CD14-positive monocyte (primary cell): Measurements from ENCODE around the gene GNLY. TPM values are rescaled to one million over a fixed set of nuclear protein-coding genes. Genes with fewer than 3 reads are reported as not detected.

ENCODE experiments used
- DNase-seq, 3 donors: peaks; one replicate each; pipeline ENCODE4 v3.0.0-alpha.2; 2011 to 2022
- H2AFZ ChIP-seq: 2 replicates; pipeline ENCODE4 v1.6.0; 2012; ENCODE audit warnings: mild to moderate bottlenecking, low read depth, low read length, inconsistent platforms; ENCODE audit not compliant: insufficient read depth, poor library complexity, severe bottlenecking
- H3K27ac ChIP-seq, 2 donors: 1 replicate in 1 of 2; 2 replicates in 1 of 2; pipeline ENCODE4 v1.5.1; 2012 to 2013; ENCODE audit warnings: low read length in 2 of 2, control low read depth in 1 of 2, inconsistent platforms in 1 of 2, low read depth in 1 of 2, mild to moderate bottlenecking in 1 of 2
- H3K27me3 ChIP-seq, 2 donors: one replicate each; pipeline versions ENCODE4 v1.6.0 to v1.6.1; 2011 to 2013; ENCODE audit warnings: low read length in 2 of 2; ENCODE audit not compliant: control insufficient read depth in 2 of 2, insufficient read depth in 2 of 2
- H3K36me3 ChIP-seq, 2 donors: replicated peaks in 1 of 2; 1 replicate in 1 of 2; 2 replicates in 1 of 2; pipeline versions ENCODE4 v1.5.1 to v1.6.1; 2012 to 2013; ENCODE audit warnings: low read length in 2 of 2, control low read depth in 1 of 2, inconsistent platforms in 1 of 2, mild to moderate bottlenecking in 1 of 2; ENCODE audit not compliant: insufficient read depth in 2 of 2, control insufficient read depth in 1 of 2
- H3K4me1 ChIP-seq, 2 donors: 1 replicate in 1 of 2; 2 replicates in 1 of 2; pipeline versions ENCODE4 v1.5.1 to v1.6.1; 2012 to 2013; ENCODE audit warnings: low read length in 2 of 2, control low read depth in 1 of 2, inconsistent platforms in 1 of 2, mild to moderate bottlenecking in 1 of 2, moderate library complexity in 1 of 2; ENCODE audit not compliant: insufficient read depth in 2 of 2, control insufficient read depth in 1 of 2
- H3K4me2 ChIP-seq: replicated peaks from 2 replicates; pipeline ENCODE3; 2012; ENCODE audit warnings: low read length, moderate library complexity, mild to moderate bottlenecking; ENCODE audit not compliant: poor library complexity, severe bottlenecking; ENCODE audit errors: extremely low read depth
- H3K4me3 ChIP-seq, 3 experiments: fragments of 200-600 bp in 1 of 3; sonication (generic) in 1 of 3; replicated peaks in 1 of 3; 1 replicate in 2 of 3; 2 replicates in 1 of 3; pipeline ENCODE4 v1.5.1; 2011 to 2013; ENCODE audit warnings: low read length in 3 of 3, mild to moderate bottlenecking in 3 of 3, control low read depth in 2 of 3, low read depth in 2 of 3, inconsistent platforms in 1 of 3, moderate library complexity in 1 of 3
- H3K79me2 ChIP-seq: 2 replicates; pipeline ENCODE4 v1.6.0; 2012; ENCODE audit warnings: mild to moderate bottlenecking, control low read depth, inconsistent platforms, low read length, moderate library complexity; ENCODE audit not compliant: insufficient read depth
- H3K9ac ChIP-seq: 2 replicates; pipeline ENCODE4 v1.6.0; 2017; ENCODE audit warnings: low read length, mild to moderate bottlenecking; ENCODE audit not compliant: insufficient read depth, poor library complexity, severe bottlenecking
- H3K9me3 ChIP-seq, 2 donors: replicated peaks in 1 of 2; 1 replicate in 1 of 2; 2 replicates in 1 of 2; pipeline versions ENCODE4 v1.5.1 to v1.6.1; 2012 to 2013; ENCODE audit warnings: low read length in 2 of 2, control low read depth in 1 of 2; ENCODE audit not compliant: control insufficient read depth in 1 of 2, insufficient read depth in 1 of 2
- H4K20me1 ChIP-seq: 2 replicates; pipeline ENCODE4 v1.6.0; 2012; ENCODE audit warnings: mild to moderate bottlenecking, low read length, control low read depth, moderate library complexity; ENCODE audit not compliant: insufficient read depth
- H3K27ac Mint-ChIP-seq, 7 donors: one replicate each; pipeline ENCODE4 v1.8.0; 2020; ENCODE audit warnings: mild to moderate bottlenecking in 7 of 7, mixed read lengths in 7 of 7, moderate library complexity in 6 of 7, inconsistent platforms in 2 of 7
- H3K27me3 Mint-ChIP-seq, 3 donors: one replicate each; pipeline ENCODE4 v1.8.0; 2021 to 2022; ENCODE audit warnings: low read depth in 3 of 3, mild to moderate bottlenecking in 3 of 3, mixed read lengths in 3 of 3, moderate library complexity in 3 of 3, inconsistent platforms in 1 of 3
- H3K36me3 Mint-ChIP-seq, 2 donors: one replicate each; pipeline ENCODE4 v1.8.0; 2020; ENCODE audit warnings: mixed read lengths in 2 of 2, inconsistent platforms in 1 of 2, mild to moderate bottlenecking in 1 of 2
- H3K4me1 Mint-ChIP-seq: one replicate; pipeline ENCODE4 v1.8.0; 2020; ENCODE audit warnings: mild to moderate bottlenecking, mixed read lengths
- H3K4me3 Mint-ChIP-seq, 2 donors: one replicate each; pipeline ENCODE4 v1.8.0; 2020; ENCODE audit warnings: mild to moderate bottlenecking in 2 of 2, mixed read lengths in 2 of 2, moderate library complexity in 1 of 2
- H3K9me3 Mint-ChIP-seq, 7 donors: one replicate each; pipeline ENCODE4 v1.8.0; 2020 to 2022; ENCODE audit warnings: mixed read lengths in 7 of 7, mild to moderate bottlenecking in 6 of 7, moderate library complexity in 6 of 7, inconsistent platforms in 2 of 7
- WGBS: methylation state at CpG from one replicate; pipeline ENCODE4 v1.1.5; 2013; ENCODE audit warnings: missing lambda C conversion rate; ENCODE audit not compliant: insufficient coverage; 5-methylcytosine and 5-hydroxymethylcytosine counted together
- intact Hi-C, 2 donors: fragments of 100-400 bp; cut with micrococcal nuclease; formaldehyde crosslinking; loops; one replicate each; pipeline versions ENCODE4 v1.15.0 to v1.15.1; 2023
- polyA plus RNA-seq, 3 donors: library from polyadenylated mRNA; depleted of rRNA in 1 of 3; unstranded in 2 of 3; stranded (reverse) in 1 of 3; fragments of 300-500 nt in 2 of 3; fragments of >200 nt in 1 of 3; fragmentation: Illumina TruSeq in 2 of 3; gene quantifications; 1 replicate in 2 of 3; 2 replicates in 1 of 3; pipeline ENCODE4 v1.2.3, GENCODE V29; 2012 to 2021
- TF ChIP-seq, protein P1 (sequence below): fragments of 200-600 bp; IDR thresholded peaks from one replicate; pipeline ENCODE4 v1.8.0; 2022; ENCODE audit warnings: antibody characterized with exemption, mild to moderate bottlenecking

GNLY gene
- polyA plus RNA-seq, 3 donors, result 4.6 to 13.2 (median 11.1) TPM

DNA sequence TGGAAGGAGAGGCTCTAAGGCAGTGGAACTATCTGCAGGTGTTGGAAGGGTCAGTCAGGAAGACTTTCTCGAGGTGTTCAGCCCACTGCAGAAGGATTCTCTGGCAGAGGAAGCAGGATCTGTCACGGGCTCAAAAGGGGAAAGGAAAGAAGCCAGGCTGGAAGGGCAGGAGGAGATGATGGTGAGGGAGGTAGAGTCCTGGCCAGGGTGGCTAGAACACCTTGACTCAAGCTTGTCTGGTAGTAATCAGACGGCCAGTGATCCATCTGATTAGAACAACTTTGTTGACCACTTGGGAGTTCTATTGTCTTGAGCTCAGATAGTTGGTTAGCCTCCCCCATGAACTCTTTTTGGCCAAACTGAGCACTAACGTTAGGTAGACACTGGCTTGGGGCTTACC is 49.9 kb downstream of the GNLY start:
- no peaks in the 10 kb centered on the region for H3K36me3 ChIP-seq
- no peaks in the 10 kb centered on the region for H3K36me3 Mint-ChIP-seq
- H3K4me1 Mint-ChIP-seq, result peaks cover 42% of the 10 kb centered on the region
- H4K20me1 ChIP-seq, result no peaks in the 10 kb centered on the region
- peaks cover 31% of the 10 kb centered on the region in 2 donors for H3K4me1 ChIP-seq
- TF ChIP-seq, protein P1, sequence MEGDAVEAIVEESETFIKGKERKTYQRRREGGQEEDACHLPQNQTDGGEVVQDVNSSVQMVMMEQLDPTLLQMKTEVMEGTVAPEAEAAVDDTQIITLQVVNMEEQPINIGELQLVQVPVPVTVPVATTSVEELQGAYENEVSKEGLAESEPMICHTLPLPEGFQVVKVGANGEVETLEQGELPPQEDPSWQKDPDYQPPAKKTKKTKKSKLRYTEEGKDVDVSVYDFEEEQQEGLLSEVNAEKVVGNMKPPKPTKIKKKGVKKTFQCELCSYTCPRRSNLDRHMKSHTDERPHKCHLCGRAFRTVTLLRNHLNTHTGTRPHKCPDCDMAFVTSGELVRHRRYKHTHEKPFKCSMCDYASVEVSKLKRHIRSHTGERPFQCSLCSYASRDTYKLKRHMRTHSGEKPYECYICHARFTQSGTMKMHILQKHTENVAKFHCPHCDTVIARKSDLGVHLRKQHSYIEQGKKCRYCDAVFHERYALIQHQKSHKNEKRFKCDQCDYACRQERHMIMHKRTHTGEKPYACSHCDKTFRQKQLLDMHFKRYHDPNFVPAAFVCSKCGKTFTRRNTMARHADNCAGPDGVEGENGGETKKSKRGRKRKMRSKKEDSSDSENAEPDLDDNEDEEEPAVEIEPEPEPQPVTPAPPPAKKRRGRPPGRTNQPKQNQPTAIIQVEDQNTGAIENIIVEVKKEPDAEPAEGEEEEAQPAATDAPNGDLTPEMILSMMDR, result no peak
- no peak overlapping the region for H3K27ac Mint-ChIP-seq
- intact Hi-C loops, result no loop called here
- peaks cover 0 to 3% (median 0%) of the 10 kb centered on the region in 7 donors for H3K9me3 Mint-ChIP-seq
- peak overlapping the region in 1 of 2 donors; percentile 40 for H3K4me3 Mint-ChIP-seq
- H3K79me2 ChIP-seq, result no peaks in the 10 kb centered on the region
- 76% methylated on average over 4 of the region's 4 CpGs for WGBS
- H3K4me2 ChIP-seq, result no peak overlapping the region
- H3K4me3 ChIP-seq, result no peak overlapping the region
- no peak overlapping the region for H3K27ac ChIP-seq
- no peak overlapping the region for H3K9ac ChIP-seq
- no peak overlapping the region for H2AFZ ChIP-seq
- DNase-seq, result no peak
- peaks cover 0 to 14% of the 10 kb centered on the region in 2 donors for H3K27me3 ChIP-seq
- H3K9me3 ChIP-seq, result no peaks in the 10 kb centered on the region
- H3K27me3 Mint-ChIP-seq, result peaks cover 24 to 39% (median 28%) of the 10 kb centered on the region in 3 donors

DNA sequence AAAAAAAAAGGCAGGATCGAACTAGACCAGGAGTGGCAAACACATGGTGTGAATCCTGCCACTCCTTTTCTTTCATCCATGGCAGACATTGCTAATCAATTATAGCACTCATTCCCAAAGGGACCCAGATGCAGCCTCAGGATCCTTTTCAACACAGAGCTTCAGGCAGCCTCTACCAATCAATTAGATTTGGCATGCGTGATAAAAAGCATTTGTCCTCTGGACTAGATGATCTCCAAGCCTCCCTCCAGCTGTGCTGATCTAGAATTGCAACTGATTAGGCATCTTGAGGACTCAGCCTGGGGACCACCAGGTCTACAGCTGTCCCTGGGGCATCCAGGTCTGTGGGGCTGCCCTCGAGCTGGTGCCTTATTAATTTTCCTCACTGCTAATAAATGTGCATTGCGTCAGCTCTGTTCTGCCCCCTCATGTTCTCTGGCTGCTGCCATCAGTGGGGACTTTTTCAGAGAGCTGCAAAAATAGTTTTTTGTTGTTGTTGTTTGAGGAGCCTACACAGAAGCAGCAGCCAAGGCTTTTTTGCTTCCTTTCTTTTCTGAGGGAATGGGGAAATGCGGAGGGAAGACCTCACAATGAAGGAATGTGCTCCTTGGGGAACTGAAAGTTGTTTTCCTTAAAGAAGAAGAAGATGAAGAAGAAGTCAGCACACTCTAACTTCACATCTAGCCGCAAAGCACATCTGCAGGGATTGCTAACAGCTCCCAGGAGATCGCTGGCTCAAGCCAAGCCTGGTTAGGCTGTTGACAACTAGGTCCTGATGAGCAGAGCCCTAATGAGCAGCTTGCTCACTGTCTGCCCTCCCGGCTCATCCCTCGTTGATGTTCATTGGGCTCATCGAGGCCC is 50.8 kb downstream of the GNLY start:
- TF ChIP-seq, protein P1, result no peak
- WGBS, result 64% methylated on average over 7 of the region's 10 CpGs
- H3K4me3 Mint-ChIP-seq, result peak overlapping the region in 1 of 2 donors; percentile 60
- Histone ChIP-seq H3K4me1 (peaks cover 35 to 37% of the 10 kb centered on the region in 2 donors), H3K9ac (no peak overlapping the region), H3K27ac (no peak overlapping the region), H3K27me3 (peaks cover 0 to 14% of the 10 kb centered on the region in 2 donors), H3K79me2 (no peaks in the 10 kb centered on the region), H3K4me2 (peak overlapping the region; percentile 3), H2AFZ (no peak overlapping the region), H4K20me1 (no peaks in the 10 kb centered on the region), H3K36me3 (no peaks in the 10 kb centered on the region), H3K9me3 (no peaks in the 10 kb centered on the region), H3K4me3 (no peak overlapping the region)
- H3K27me3 Mint-ChIP-seq, result peaks cover 23 to 35% (median 34%) of the 10 kb centered on the region in 3 donors
- H3K36me3 Mint-ChIP-seq, result no peaks in the 10 kb centered on the region
- peaks cover 47% of the 10 kb centered on the region for H3K4me1 Mint-ChIP-seq
- intact Hi-C loops, result no loop called here
- H3K9me3 Mint-ChIP-seq, result peaks cover 0 to 3% (median 0%) of the 10 kb centered on the region in 7 donors
- H3K27ac Mint-ChIP-seq, result no peak overlapping the region
- no peak for DNase-seq
